Spleen (tissue), 7 donors: ENCODE measurements around the gene HSFX2.
"Not testable (repeated sequence)": the region's sequence is repeated elsewhere in the genome, so short reads cannot be mapped to it uniquely, and the experiment has no call there.

Experiments used
- CTCF ChIP-seq, 11 experiments: fragments of 200-600 bp in 7 of 11; fragments of 450-650 bp in 4 of 11; sonication (generic) in 4 of 11; IDR thresholded peaks in 8 of 11; conservative IDR thresholded peaks in 3 of 11; 1 replicate in 7 of 11; 2 replicates in 4 of 11; pipeline versions ENCODE4 v1.4.0 to v1.8.0; 2016 to 2021; ENCODE audit warnings: antibody characterized with exemption in 11 of 11, inconsistent platforms in 4 of 11, mild to moderate bottlenecking in 1 of 11
- POLR2A ChIP-seq, 3 donors: fragments of 450-650 bp; IDR thresholded peaks; one replicate each; pipeline ENCODE4 v1.5.1; 2017; ENCODE audit warnings: antibody characterized with exemption in 3 of 3, mild to moderate bottlenecking in 1 of 3
- donor health status: DM: no; HTN: no; CAD: no; lungs with moderate emphysema.
- donor health status: DM: no; HTN: no; CAD: no.
- donor health status: DM: no; HTN: no; CAD: no.

DNA sequence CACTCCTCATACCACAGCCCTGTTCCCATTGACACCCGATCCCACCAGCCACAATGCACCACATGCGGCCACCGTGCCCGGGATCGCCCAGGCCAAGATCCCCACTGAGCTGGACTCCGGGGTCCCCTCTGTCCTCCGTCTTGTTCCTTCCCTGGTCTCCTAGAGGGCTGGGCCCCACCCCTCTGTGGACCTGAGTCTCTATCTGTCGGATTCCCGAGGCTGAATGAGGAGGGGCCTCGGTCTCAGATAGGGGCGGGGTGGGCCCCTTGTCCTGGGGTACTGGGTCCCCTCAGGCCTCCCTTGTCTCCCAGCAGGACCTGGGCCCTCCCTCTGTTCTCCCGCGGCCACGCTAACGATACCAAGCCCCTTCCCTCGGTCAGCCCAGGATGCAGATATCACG lies 9.5 kb downstream of the HSFX2 start:
- TF ChIP-seq CTCF (IDR thresholded peaks at IDR 0.05 in 8 of 11, conservative IDR thresholded peaks at IDR 0.05 in 3 of 11); POLR2A (IDR thresholded peaks at IDR 0.05): not testable (repeated sequence)
